T-cell (primary cell): ENCODE results near the gene ARHGEF18. TPM values are rescaled to one million over a fixed set of nuclear protein-coding genes. Genes with fewer than 3 reads are reported as not detected.
"Not testable (repeated sequence)": the region's sequence is repeated elsewhere in the genome, so short reads cannot be mapped to it uniquely, and the experiment has no call there.

ENCODE experiments used
- ATAC-seq, 4 experiments: fragments of 200-7000 bp in 3 of 4; fragments of 150-1000 bp in 1 of 4; cut with Tn5 transposase; replicated peaks in 1 of 4; 1 replicate in 3 of 4; 2 replicates in 1 of 4; pipeline ENCODE4 v1.10.0; 2021; ENCODE audit warnings: moderate library complexity in 3 of 4, mild to moderate bottlenecking in 2 of 4, moderate number of reproducible peaks in 1 of 4
- CTCF ChIA-PET, 2 donors: fragments of 300-600 bp; sonication (Branson Sonifier 250); formaldehyde crosslinking; loops; one replicate each; lab custom pipeline; 2022; ENCODE audit warnings: antibody characterized with exemption in 2 of 2; lab: Charles Lee
- POLR2A ChIA-PET, 2 donors: fragments of 300-600 bp; sonication (Branson Sonifier 250); formaldehyde crosslinking; loops; one replicate each; lab custom pipeline; 2022; ENCODE audit warnings: antibody characterized with exemption in 2 of 2; lab: Charles Lee
- DNase-seq, 35 experiments: peaks; one replicate each; pipeline versions ENCODE4 v3.0.0 to v3.0.0-alpha.2; 2013 to 2023
- H3K27ac ChIP-seq: one replicate; pipeline ENCODE4 v1.5.1; 2013; ENCODE audit warnings: low read length
- H3K27me3 ChIP-seq, 2 experiments: replicated peaks in 1 of 2; 1 replicate in 1 of 2; 2 replicates in 1 of 2; pipeline versions ENCODE4 v1.6.1 to v1.7.0; 2013; ENCODE audit warnings: low read length in 1 of 2, mixed read lengths in 1 of 2; ENCODE audit not compliant: control insufficient read depth in 2 of 2, insufficient read depth in 2 of 2; ENCODE audit errors: extremely low read depth in 1 of 2
- H3K36me3 ChIP-seq, 2 donors: 1 replicate in 1 of 2; 2 replicates in 1 of 2; pipeline versions ENCODE4 v1.6.1 to v1.7.0; 2013; ENCODE audit warnings: low read length in 1 of 2; ENCODE audit not compliant: control insufficient read depth in 2 of 2, insufficient read depth in 1 of 2; ENCODE audit errors: extremely low read depth in 1 of 2
- H3K4me1 ChIP-seq, 2 experiments: 1 replicate in 1 of 2; 2 replicates in 1 of 2; pipeline versions ENCODE4 v1.6.1 to v1.7.0; 2013; ENCODE audit warnings: low read length in 2 of 2, mixed read lengths in 1 of 2; ENCODE audit not compliant: insufficient read depth in 2 of 2, control insufficient read depth in 1 of 2; ENCODE audit errors: extremely low read depth in 1 of 2
- H3K4me3 ChIP-seq, 2 donors: 1 replicate in 1 of 2; 2 replicates in 1 of 2; pipeline versions ENCODE4 v1.5.1 to v1.7.0; 2013; ENCODE audit warnings: mild to moderate bottlenecking in 2 of 2, low read length in 1 of 2, moderate library complexity in 1 of 2; ENCODE audit not compliant: control insufficient read depth in 1 of 2; ENCODE audit errors: extremely low read depth in 1 of 2
- H3K9me3 ChIP-seq: 2 replicates; pipeline ENCODE4 v1.7.0; 2013
- H3K27ac Mint-ChIP-seq, 2 donors: one replicate each; pipeline ENCODE4 v1.8.0; 2020 to 2021; ENCODE audit warnings: mild to moderate bottlenecking in 2 of 2, mixed read lengths in 2 of 2
- H3K27me3 Mint-ChIP-seq, 2 donors: one replicate each; pipeline ENCODE4 v1.8.0; 2021 to 2022; ENCODE audit warnings: mixed read lengths in 2 of 2
- H3K36me3 Mint-ChIP-seq: one replicate; pipeline ENCODE4 v1.8.0; 2021; ENCODE audit warnings: mixed read lengths
- H3K4me1 Mint-ChIP-seq, 3 donors: one replicate each; pipeline ENCODE4 v1.8.0; 2020 to 2022; ENCODE audit warnings: mixed read lengths in 3 of 3, mild to moderate bottlenecking in 1 of 3
- H3K4me3 Mint-ChIP-seq, 3 donors: one replicate each; pipeline ENCODE4 v1.8.0; 2020 to 2022; ENCODE audit warnings: mild to moderate bottlenecking in 3 of 3, mixed read lengths in 3 of 3, moderate library complexity in 3 of 3
- H3K9me3 Mint-ChIP-seq, 3 donors: one replicate each; pipeline ENCODE4 v1.8.0; 2020 to 2022; ENCODE audit warnings: mixed read lengths in 3 of 3
- WGBS: methylation state at CpG from one replicate; pipeline ENCODE4 v1.1.5; 2013; ENCODE audit warnings: missing lambda C conversion rate; ENCODE audit not compliant: insufficient coverage; 5-methylcytosine and 5-hydroxymethylcytosine counted together
- total RNA-seq, 35 experiments: library from RNA in 6 of 35; stranded (reverse) in 6 of 35; fragments of 120-200 nt in 1 of 35; gene quantifications; one replicate each; pipeline versions ENCODE4 v1.2.1 to v1.2.4 and lab custom pipeline; 2013 to 2026

ARHGEF18 gene
- total RNA-seq, 5 donors from 2014 or later (not counting 1 experiment from before 2014, with no cell fraction given), result 111 to 145 (median 126) TPM

DNA sequence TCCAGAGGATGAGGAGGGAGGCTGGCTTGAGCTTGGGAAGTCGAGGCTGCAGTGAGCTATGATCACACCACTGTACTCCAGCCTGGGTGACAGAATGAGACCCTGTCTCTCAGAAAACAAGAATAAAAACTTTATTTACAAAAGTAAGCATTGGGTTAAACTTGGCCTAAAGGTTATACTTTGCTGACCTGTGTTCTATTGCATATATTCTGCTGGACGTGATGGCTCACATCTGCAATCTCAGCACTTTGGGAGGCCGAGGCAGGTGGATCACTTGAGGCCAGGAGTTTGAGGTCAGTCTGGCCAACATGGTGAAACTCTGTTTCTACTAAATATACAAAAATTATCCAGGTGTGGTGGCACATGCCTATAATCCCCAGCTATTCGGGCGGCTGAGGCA, 6.6 kb upstream of the ARHGEF18 start:
- Mint-ChIP-seq H3K36me3 (peaks cover 2% of the 10 kb centered on the region), H3K4me3 (no peak overlapping the region), H3K27ac (peak overlapping the region; percentile 11 to 59), H3K9me3 (no peaks in the 10 kb centered on the region), H3K4me1 (peaks cover 49 to 70% (median 70%) of the 10 kb centered on the region in 3 donors), H3K27me3 (no peaks in the 10 kb centered on the region)
- no peaks in the 10 kb centered on the region for H3K9me3 ChIP-seq
- H3K27me3 ChIP-seq, result no peaks in the 10 kb centered on the region
- peaks cover 17 to 69% of the 10 kb centered on the region in 2 experiments for H3K4me1 ChIP-seq
- ChIA-PET POLR2A (interaction anchor here (0.5 to 0.6 kb wide), 2 partner anchors 185 to 243 kb away, joined by 3 to 8 read pairs; no protein-coding TSS in a partner anchor), CTCF (interaction anchor here in 1 of 2 donors (2.0 kb wide), 1 partner anchor 13 kb away, joined by 13 read pairs; no protein-coding TSS in a partner anchor)
- WGBS, result 82% methylated on average over 2 of the region's 5 CpGs
- H3K4me3 ChIP-seq, result no peak overlapping the region
- H3K36me3 ChIP-seq, result no peaks in the 10 kb centered on the region
- ATAC-seq, result no peak
- DNase-seq, result no peak
- no peak overlapping the region for H3K27ac ChIP-seq

DNA sequence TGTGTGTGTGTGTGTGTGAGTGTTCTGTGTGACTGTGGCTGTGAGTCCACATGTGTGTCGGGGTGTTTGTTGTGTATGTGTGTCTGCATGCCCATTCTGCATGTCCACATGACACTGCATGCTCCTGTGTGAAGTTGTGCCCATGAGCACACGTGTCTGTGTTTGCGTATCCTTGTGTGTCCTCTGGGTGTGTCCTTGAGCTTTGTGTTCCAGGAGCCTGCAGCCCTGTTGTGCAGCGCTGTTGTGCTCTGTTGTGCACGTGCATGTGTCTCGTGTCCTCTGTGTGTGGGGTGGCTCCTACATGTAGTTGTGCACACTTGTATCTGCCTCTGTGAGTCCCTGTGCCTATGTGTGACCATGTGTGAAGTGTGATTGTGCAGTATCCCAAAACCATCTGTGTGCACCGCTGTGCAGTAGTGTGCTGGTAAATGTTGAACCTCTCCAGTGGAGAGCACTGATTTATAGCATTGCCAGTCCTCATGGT, 2.2 kb upstream of the ARHGEF18 start:
- CTCF ChIA-PET, result interaction anchor here in 1 of 2 donors (0.7 kb wide), 1 partner anchor 265 kb away, joined by 4 read pairs; no protein-coding TSS in a partner anchor
- peak overlapping the region; percentile 92 for H3K27ac ChIP-seq
- Mint-ChIP-seq H3K27ac (peak overlapping the region; percentile 99), H3K4me3 (peak overlapping the region; percentile 98 to 100 (median 100)), H3K4me1 (peaks cover 51 to 76% (median 70%) of the 10 kb centered on the region in 3 donors), H3K27me3 (no peaks in the 10 kb centered on the region), H3K9me3 (no peaks in the 10 kb centered on the region), H3K36me3 (peaks cover 19% of the 10 kb centered on the region)
- no peaks in the 10 kb centered on the region for H3K9me3 ChIP-seq
- peak in 3 of 35 experiments; percentile 7 to 20 (median 19) for DNase-seq
- H3K27me3 ChIP-seq, result no peaks in the 10 kb centered on the region
- H3K4me3 ChIP-seq, result peak overlapping the region; percentile 57 to 84
- H3K36me3 ChIP-seq, result no peaks in the 10 kb centered on the region
- POLR2A ChIA-PET, result interaction anchor here in 1 of 2 donors (0.7 kb wide), 1 partner anchor 249 kb away, joined by 3 read pairs; no protein-coding TSS in a partner anchor
- peaks cover 20 to 74% of the 10 kb centered on the region in 2 experiments for H3K4me1 ChIP-seq
- no peak for ATAC-seq
- 35% methylated on average over 4 of the region's 7 CpGs for WGBS

DNA sequence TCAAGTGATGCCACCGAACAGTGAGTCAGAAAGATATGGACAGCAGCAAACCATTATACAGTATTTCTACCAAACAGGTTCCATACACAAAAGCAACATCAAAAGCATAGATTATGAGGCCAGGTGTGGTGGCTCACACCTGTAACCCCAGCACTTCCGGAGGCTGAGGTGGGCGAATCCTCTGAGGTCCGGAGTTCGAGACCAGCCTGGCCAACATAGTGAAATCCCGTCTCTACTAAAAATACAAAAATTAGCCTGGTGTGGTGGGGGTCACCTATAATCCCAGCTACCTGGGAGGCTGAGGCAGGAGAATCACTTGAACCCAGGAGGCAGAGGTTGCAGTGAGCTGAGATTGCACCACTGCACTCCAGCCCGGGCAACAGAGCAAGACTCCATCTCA, 1.7 kb upstream of the ARHGEF18 start:
- H3K27me3 Mint-ChIP-seq, ATAC-seq, H3K9me3 Mint-ChIP-seq, DNase-seq, H3K27me3 ChIP-seq, H3K36me3 ChIP-seq, POLR2A ChIA-PET, H3K9me3 ChIP-seq: not testable (repeated sequence)
- peak overlapping the region; percentile 98 to 100 (median 100) for H3K4me3 Mint-ChIP-seq
- H3K4me1 ChIP-seq, result peaks cover 20 to 75% of the 10 kb centered on the region in 2 experiments
- peak overlapping the region; percentile 99 for H3K27ac Mint-ChIP-seq
- H3K4me3 ChIP-seq, result peak overlapping the region; percentile 57 to 84
- CTCF ChIA-PET, result interaction anchor here in 1 of 2 donors (0.7 kb wide), 1 partner anchor 265 kb away, joined by 4 read pairs; no protein-coding TSS in a partner anchor
- H3K4me1 Mint-ChIP-seq, result peaks cover 56 to 81% (median 72%) of the 10 kb centered on the region in 3 donors
- peaks cover 23% of the 10 kb centered on the region for H3K36me3 Mint-ChIP-seq
- WGBS, result no CpG with 5 or more reads among the region's 7 CpGs
- H3K27ac ChIP-seq, result peak overlapping the region; percentile 92

DNA sequence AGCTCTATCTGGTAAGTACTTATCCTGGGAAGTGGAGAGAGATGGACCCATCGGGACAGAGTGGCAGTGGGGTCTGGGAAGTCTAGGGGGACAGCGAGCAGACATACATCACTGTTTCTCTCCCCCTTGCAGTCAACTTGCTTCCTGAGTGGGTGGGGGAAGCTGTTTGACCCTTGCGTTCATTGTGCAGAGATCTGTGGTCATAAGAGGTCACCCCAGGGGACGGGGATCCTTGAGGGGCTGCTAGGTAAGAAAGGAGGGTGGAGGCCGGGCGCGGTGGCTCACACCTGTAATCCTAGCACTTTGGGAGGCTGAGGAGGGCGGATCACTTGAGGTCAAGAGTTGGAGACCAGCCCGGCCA, 474 bp downstream of the ARHGEF18 start:
- Mint-ChIP-seq H3K9me3 (peaks cover 3 to 6% (median 3%) of the 10 kb centered on the region in 3 donors), H3K4me1 (peaks cover 64 to 82% (median 78%) of the 10 kb centered on the region in 3 donors), H3K36me3 (peaks cover 31% of the 10 kb centered on the region), H3K4me3 (peak overlapping the region; percentile 99 to 100 (median 99)), H3K27ac (peak overlapping the region; percentile 99), H3K27me3 (no peaks in the 10 kb centered on the region)
- Histone ChIP-seq H3K9me3 (no peaks in the 10 kb centered on the region), H3K36me3 (peaks cover 0 to 7% of the 10 kb centered on the region in 2 donors), H3K27ac (peak overlapping the region; percentile 60), H3K4me1 (peaks cover 20 to 72% of the 10 kb centered on the region in 2 experiments), H3K27me3 (no peaks in the 10 kb centered on the region), H3K4me3 (peak overlapping the region; percentile 66 to 96)
- ChIA-PET CTCF (no interaction called here), POLR2A (interaction anchor here (0.6 kb wide), 3 partner anchors 186 to 284 kb away, joined by 4 to 9 read pairs (median 4); no protein-coding TSS in a partner anchor)
- ATAC-seq, result peak in 1 of 4 experiments; percentile 0
- DNase-seq, result peak in 2 of 35 experiments; percentile 18 to 32
- WGBS, result no CpG with 5 or more reads among the region's 9 CpGs

DNA sequence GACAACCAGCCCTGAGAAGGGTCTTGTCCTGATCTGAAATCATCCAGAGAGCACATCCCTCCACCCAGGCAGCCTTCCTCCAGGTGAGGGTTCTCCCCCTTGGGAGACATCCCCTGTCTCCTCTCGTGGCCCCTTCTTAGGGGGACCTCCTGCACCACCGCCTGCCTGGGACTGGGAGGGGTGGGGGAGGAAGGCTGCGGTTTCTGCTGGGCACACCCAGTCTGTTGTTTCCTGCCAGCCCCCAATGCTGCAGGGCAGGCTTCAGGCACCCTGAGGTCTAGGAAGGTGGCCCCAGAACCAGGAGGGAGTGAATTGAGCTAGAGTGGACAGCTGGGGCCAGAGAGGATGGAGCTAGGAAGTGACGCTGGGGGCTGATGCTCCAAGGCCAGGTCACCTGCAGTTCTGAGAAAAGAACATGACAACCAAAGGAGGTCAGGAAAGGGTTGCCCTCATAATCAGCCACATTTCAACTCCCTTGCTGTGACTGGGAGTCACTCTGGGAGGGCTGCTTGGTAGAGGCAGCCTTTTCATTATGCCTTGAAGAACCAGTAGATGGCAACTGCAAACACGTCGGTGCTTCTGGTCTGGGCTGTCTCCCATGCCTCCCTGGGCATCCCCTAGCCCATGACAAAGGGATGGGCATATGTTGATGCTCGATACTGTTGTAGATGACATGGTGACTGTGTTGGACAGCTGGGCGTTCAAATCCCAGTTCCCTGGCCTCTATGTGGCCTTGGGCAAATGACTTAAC, 1.4 kb downstream of the ARHGEF18 start:
- H3K4me3 ChIP-seq, result peak overlapping the region; percentile 66 to 96
- Mint-ChIP-seq H3K4me1 (peaks cover 66 to 82% (median 79%) of the 10 kb centered on the region in 3 donors), H3K36me3 (peaks cover 40% of the 10 kb centered on the region), H3K27ac (peak overlapping the region; percentile 99), H3K27me3 (no peaks in the 10 kb centered on the region), H3K4me3 (peak overlapping the region; percentile 99 to 100 (median 99)), H3K9me3 (peaks cover 3 to 6% (median 3%) of the 10 kb centered on the region in 3 donors)
- H3K4me1 ChIP-seq, result peaks cover 17 to 72% of the 10 kb centered on the region in 2 experiments
- H3K27ac ChIP-seq, result peak overlapping the region; percentile 60
- H3K9me3 ChIP-seq, result no peaks in the 10 kb centered on the region
- ChIA-PET POLR2A (interaction anchor here (0.5 to 0.7 kb wide), 4 partner anchors 9 to 1096 kb away, joined by 3 to 6 read pairs (median 4); no protein-coding TSS in a partner anchor), CTCF (interaction anchor here (0.5 to 1.5 kb wide), 5 partner anchors 9 to 528 kb away, joined by 3 read pairs; no protein-coding TSS in a partner anchor)
- H3K27me3 ChIP-seq, result no peaks in the 10 kb centered on the region
- 22% methylated on average over 4 of the region's 8 CpGs for WGBS
- peak; percentile 56 to 74 (median 74) for ATAC-seq
- H3K36me3 ChIP-seq, result peaks cover 0 to 17% of the 10 kb centered on the region in 2 donors
- peak; percentile 37 to 85 (median 62) for DNase-seq

DNA sequence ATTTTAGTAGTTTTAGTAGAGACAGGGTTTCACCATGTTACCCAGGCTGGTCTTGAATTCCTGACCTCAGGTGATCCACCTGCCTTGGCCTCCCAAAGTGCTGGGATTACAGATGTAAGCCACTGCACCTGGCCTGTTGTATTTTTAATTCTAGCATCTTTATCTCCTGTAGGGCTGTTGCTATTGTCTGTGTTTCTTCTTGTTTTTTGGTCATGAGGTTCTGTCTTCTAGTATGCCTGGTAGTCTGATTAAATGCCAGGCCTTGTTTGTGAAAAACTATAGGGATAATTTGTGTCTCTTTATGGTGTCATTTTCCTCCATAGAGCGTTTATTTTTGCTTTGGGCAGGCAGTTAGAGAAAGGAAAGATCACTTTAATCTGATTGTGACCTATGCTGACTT, 3.1 kb downstream of the ARHGEF18 start:
- Histone ChIP-seq H3K9me3 (no peaks in the 10 kb centered on the region), H3K27ac (peak overlapping the region; percentile 32), H3K27me3 (no peaks in the 10 kb centered on the region), H3K4me3 (peak overlapping the region in 1 of 2 donors; percentile 96), H3K4me1 (peaks cover 6 to 72% of the 10 kb centered on the region in 2 experiments), H3K36me3 (peaks cover 3 to 34% of the 10 kb centered on the region in 2 donors)
- ChIA-PET CTCF (interaction anchor here in 1 of 2 donors (0.7 kb wide), 1 partner anchor 111 kb away, joined by 5 read pairs; no protein-coding TSS in a partner anchor), POLR2A (interaction anchor here in 1 of 2 donors (0.7 kb wide), 1 partner anchor 214 kb away, joined by 11 read pairs; no protein-coding TSS in a partner anchor)
- ATAC-seq (no peak), DNase-seq (no peak)
- Mint-ChIP-seq H3K4me1 (peaks cover 66 to 79% (median 77%) of the 10 kb centered on the region in 3 donors), H3K27me3 (no peaks in the 10 kb centered on the region), H3K4me3 (peak overlapping the region; percentile 99 to 100 (median 99)), H3K9me3 (peaks cover 3 to 6% (median 3%) of the 10 kb centered on the region in 3 donors), H3K36me3 (peaks cover 46% of the 10 kb centered on the region), H3K27ac (peak overlapping the region; percentile 99)
- 80% methylated on average over 1 of the region's 1 CpG for WGBS
